ENCODE data around the gene EME1.
A peak's percentile ranks its signal among the peaks of the same experiment; 100 is the strongest.

GRCh38 chr17:50425682-50426471 is 52.8 kb downstream of the EME1 start, which contains the start of gene ACSF2:
- TF ChIP-seq POLR2A (IDR thresholded peaks at IDR 0.05; ENCODE audit: low read depth, low read length) (peak; percentile 67), CTCF (IDR thresholded peaks at IDR 0.05; ENCODE audit: extremely low read depth in 1 of 2, insufficient read depth in 1 of 2, low read depth in 1 of 2, low read length in 2 of 2) (no peak), JUN (IDR thresholded peaks at IDR 0.05; ENCODE audit: borderline replicate concordance, insufficient read depth, insufficient read length, low read depth) (no peak), POLR2AphosphoS5 (IDR thresholded peaks at IDR 0.05; ENCODE audit: insufficient read depth, low read depth, low read length) (peak; percentile 52), EZH2 (IDR thresholded peaks at IDR 0.05; ENCODE audit: borderline replicate concordance, low read depth, low read length, severe bottlenecking) (no peak), MAX (IDR thresholded peaks at IDR 0.05; ENCODE audit: insufficient read depth, insufficient read length) (no peak), MYC (IDR thresholded peaks at IDR 0.05; ENCODE audit: low read depth, low read length) (no peak)
